ENCODE measurements around the gene C17orf100. TPM values are rescaled to one million over a fixed set of nuclear protein-coding genes. Genes with fewer than 3 reads are reported as not detected.

C17orf100 gene
- total and polyA plus RNA-seq, 2 experiments from 2014 or later = 2.4 to 7.1 TPM

- no peaks in the 10 kb centered on the region for H3K4me1 ChIP-seq (ENCODE audit: low read depth)
- H3K4me3 ChIP-seq = no peak overlapping the region
- H3K27me3 ChIP-seq = no peaks in the 10 kb centered on the region
- no peak for DNase-seq (ENCODE audit: low read depth in 1 of 2, low spot score in 1 of 2)
- no peak overlapping the region for H3K27ac ChIP-seq
- no peaks in the 10 kb centered on the region for H3K9me3 ChIP-seq (ENCODE audit: low read depth)
- no peak for TF ChIP-seq CTCF (IDR thresholded peaks at IDR 0.05; ENCODE audit: low read depth, low read length)
- H3K36me3 ChIP-seq = no peaks in the 10 kb centered on the region
These were observed 26.4 kb downstream of the C17orf100 start for GRCh38 chr17:6677946-6678345.

GRCh38 chr17:6679241-6679640, 27.7 kb downstream of the C17orf100 start:
- Histone ChIP-seq H3K36me3 (no peaks in the 10 kb centered on the region), H3K4me1 (ENCODE audit: low read depth) (no peaks in the 10 kb centered on the region), H3K9me3 (ENCODE audit: low read depth) (no peaks in the 10 kb centered on the region), H3K27me3 (no peaks in the 10 kb centered on the region), H3K27ac (no peak overlapping the region), H3K4me3 (no peak overlapping the region)
- DNase-seq (ENCODE audit: low read depth in 1 of 2, low spot score in 1 of 2) = no peak
- TF ChIP-seq CTCF (IDR thresholded peaks at IDR 0.05; ENCODE audit: low read depth, low read length) = no peak

- Histone ChIP-seq H3K27ac (no peak overlapping the region), H3K4me1 (ENCODE audit: low read depth) (no peaks in the 10 kb centered on the region), H3K36me3 (no peaks in the 10 kb centered on the region), H3K4me3 (no peak overlapping the region), H3K9me3 (ENCODE audit: low read depth) (no peaks in the 10 kb centered on the region), H3K27me3 (no peaks in the 10 kb centered on the region)
- no peak for TF ChIP-seq CTCF (IDR thresholded peaks at IDR 0.05; ENCODE audit: low read depth, low read length)
- DNase-seq (ENCODE audit: low read depth in 1 of 2, low spot score in 1 of 2) = no peak
These were observed 29.6 kb downstream of the C17orf100 start for GRCh38 chr17:6681176-6681575.

GRCh38 chr17:6681671-6682070, 30.1 kb downstream of the C17orf100 start:
- no peaks in the 10 kb centered on the region for H3K36me3 ChIP-seq
- H3K27ac ChIP-seq = no peak overlapping the region
- H3K27me3 ChIP-seq = no peaks in the 10 kb centered on the region
- no peaks in the 10 kb centered on the region for H3K9me3 ChIP-seq (ENCODE audit: low read depth)
- no peaks in the 10 kb centered on the region for H3K4me1 ChIP-seq (ENCODE audit: low read depth)
- H3K4me3 ChIP-seq = no peak overlapping the region
- no peak for TF ChIP-seq CTCF (IDR thresholded peaks at IDR 0.05; ENCODE audit: low read depth, low read length)
- DNase-seq (ENCODE audit: low read depth in 1 of 2, low spot score in 1 of 2) = no peak

GRCh38 chr17:6682339-6682738, 30.8 kb downstream of the C17orf100 start:
- Histone ChIP-seq H3K27ac (no peak overlapping the region), H3K36me3 (no peaks in the 10 kb centered on the region), H3K9me3 (ENCODE audit: low read depth) (no peaks in the 10 kb centered on the region), H3K27me3 (no peaks in the 10 kb centered on the region), H3K4me3 (no peak overlapping the region), H3K4me1 (ENCODE audit: low read depth) (no peaks in the 10 kb centered on the region)
- DNase-seq (ENCODE audit: low read depth in 1 of 2, low spot score in 1 of 2) = no peak
- no peak for TF ChIP-seq CTCF (IDR thresholded peaks at IDR 0.05; ENCODE audit: low read depth, low read length)
